ENCODE results near the gene SS18. TPM values are rescaled to one million over a fixed set of nuclear protein-coding genes. Genes with fewer than 3 reads are reported as not detected.

SS18 gene
- total RNA-seq, 1 experiment from 2014 or later: 60.0 TPM

DNA sequence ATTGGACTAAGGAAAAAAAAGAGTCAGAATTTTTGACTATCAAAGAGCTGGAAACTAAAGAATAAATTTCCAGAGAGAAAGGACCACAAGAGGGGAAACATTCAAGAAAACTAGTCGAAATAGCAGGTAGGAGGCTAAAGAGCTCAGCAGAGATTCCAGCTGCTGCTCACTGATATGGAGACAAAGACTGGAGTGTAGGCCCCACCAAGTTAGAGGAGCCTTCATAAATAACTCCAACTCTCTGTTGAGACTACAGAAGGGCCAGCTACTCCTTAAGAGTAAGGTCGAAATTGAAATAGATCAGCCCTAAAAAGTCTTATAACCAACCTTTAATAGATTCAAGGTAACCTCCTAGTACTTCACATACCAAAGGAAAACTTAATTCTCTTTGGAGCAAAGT, 31.1 kb downstream of the SS18 start:
- Histone ChIP-seq H4K20me1 (ENCODE audit: insufficient read depth) (0 out of 2 replicates have a peak, but pooled peaks cover 6% of the 10 kb centered on the region), H3K9ac (ENCODE audit: low read length) (no peak overlapping the region), H3K27me3 (ENCODE audit: insufficient read depth, low read length) (no peaks in the 10 kb centered on the region), H3K4me1 (ENCODE audit: control insufficient read depth in 1 of 2, insufficient read depth in 2 of 2, low read length in 2 of 2) (no peaks in the 10 kb centered on the region), H3K79me2 (ENCODE audit: insufficient read depth, low read length) (peaks cover 66% of the 10 kb centered on the region), H3K4me3 (replicated peaks in 1 of 2; ENCODE audit: low read depth in 1 of 2, low read length in 2 of 2) (no peak overlapping the region), H3K9me3 (ENCODE audit: control insufficient read depth in 1 of 2, insufficient read depth in 1 of 2, low read depth in 1 of 2, low read length in 2 of 2) (no peaks in the 10 kb centered on the region), H3K9me2 (ENCODE audit: insufficient read depth) (no peaks in the 10 kb centered on the region), H3K27ac (ENCODE audit: low read depth, low read length) (no peak overlapping the region), H2AFZ (ENCODE audit: low read depth, low read length, poor library complexity, severe bottlenecking) (no peak overlapping the region), H3K4me2 (ENCODE audit: low read length) (no peak overlapping the region), H3K36me3 (ENCODE audit: control insufficient read depth in 1 of 2, insufficient read depth in 2 of 2, low read length in 2 of 2) (peaks cover 13 to 18% of the 10 kb centered on the region in 2 experiments; a peak in 3 of 4 replicates)
- CTCF ChIA-PET: no interaction called here
- RAD21 ChIA-PET (ENCODE audit: low non-redundant PET in 1 of 2, low total read pairs in 2 of 2, uncharacterized antibody in 2 of 2, unreplicated experiment in 2 of 2): no interaction called here
- no peak for DNase-seq (ENCODE audit: low read depth, low spot score)
- TF ChIP-seq EZH2 (IDR thresholded peaks at IDR 0.05) (no peak), JUND (IDR thresholded peaks at IDR 0.05) (no peak), EZH2phosphoT487 (IDR thresholded peaks at IDR 0.05; ENCODE audit: borderline replicate concordance) (no peak), ELF1 (IDR thresholded peaks at IDR 0.05; ENCODE audit: borderline replicate concordance, low read depth) (no peak), SIN3A (IDR thresholded peaks at IDR 0.05; ENCODE audit: low read depth) (no peak)
- no TSS peak for BruUV-seq (replicated peaks)
- POLR2A ChIA-PET: no interaction called here
- intact Hi-C loops (cut with micrococcal nuclease): no loop called here
- ATAC-seq: no peak

DNA sequence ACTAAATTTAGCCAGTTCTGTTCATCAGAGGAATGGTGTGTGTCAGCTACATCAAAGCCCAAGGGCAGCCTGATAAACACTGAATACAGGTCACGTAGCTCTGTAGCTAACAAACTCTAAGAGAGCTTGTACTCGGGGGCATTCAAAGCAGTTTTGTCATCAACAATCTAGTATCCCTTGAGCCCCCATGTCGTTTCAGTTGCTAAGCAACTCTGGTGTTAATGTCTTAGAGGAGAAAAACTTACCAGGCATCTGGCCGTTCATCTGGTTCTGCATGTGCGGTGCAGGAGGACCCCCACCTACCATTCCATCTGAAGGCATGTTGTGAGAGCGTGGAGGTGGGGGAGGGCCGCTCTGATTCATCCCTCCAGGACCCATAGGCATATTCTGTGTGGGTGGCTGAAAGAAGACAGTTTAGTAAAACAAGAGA, 33.1 kb downstream of the SS18 start:
- H3K9me3 ChIP-seq (ENCODE audit: control insufficient read depth in 1 of 2, insufficient read depth in 1 of 2, low read depth in 1 of 2, low read length in 2 of 2): no peaks in the 10 kb centered on the region
- no peak overlapping the region for H3K4me2 ChIP-seq (ENCODE audit: low read length)
- no TSS peak for BruUV-seq (replicated peaks)
- H3K36me3 ChIP-seq (ENCODE audit: control insufficient read depth in 1 of 2, insufficient read depth in 2 of 2, low read length in 2 of 2): peaks cover 17 to 23% of the 10 kb centered on the region in 2 experiments
- no peak overlapping the region for H3K4me3 ChIP-seq (replicated peaks in 1 of 2; ENCODE audit: low read depth in 1 of 2, low read length in 2 of 2)
- no peak overlapping the region for H2AFZ ChIP-seq (ENCODE audit: low read depth, low read length, poor library complexity, severe bottlenecking)
- H3K9me2 ChIP-seq (ENCODE audit: insufficient read depth): no peaks in the 10 kb centered on the region
- ATAC-seq: no peak
- no peak overlapping the region for H3K9ac ChIP-seq (ENCODE audit: low read length)
- CTCF ChIA-PET: no interaction called here
- no peaks in the 10 kb centered on the region for H3K4me1 ChIP-seq (ENCODE audit: control insufficient read depth in 1 of 2, insufficient read depth in 2 of 2, low read length in 2 of 2)
- intact Hi-C loops (cut with micrococcal nuclease): no loop called here
- no peak for DNase-seq (ENCODE audit: low read depth, low spot score)
- no peak overlapping the region for H3K27ac ChIP-seq (ENCODE audit: low read depth, low read length)
- POLR2A ChIA-PET: no interaction called here
- H3K79me2 ChIP-seq (ENCODE audit: insufficient read depth, low read length): peaks cover 60% of the 10 kb centered on the region
- H3K27me3 ChIP-seq (ENCODE audit: insufficient read depth, low read length): no peaks in the 10 kb centered on the region
- peaks cover 9% of the 10 kb centered on the region; the same call in 1 of the 2 replicates for H4K20me1 ChIP-seq (ENCODE audit: insufficient read depth)
- TF ChIP-seq, protein P1, sequence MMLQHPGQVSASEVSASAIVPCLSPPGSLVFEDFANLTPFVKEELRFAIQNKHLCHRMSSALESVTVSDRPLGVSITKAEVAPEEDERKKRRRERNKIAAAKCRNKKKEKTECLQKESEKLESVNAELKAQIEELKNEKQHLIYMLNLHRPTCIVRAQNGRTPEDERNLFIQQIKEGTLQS (IDR thresholded peaks at IDR 0.05): no peak
- RAD21 ChIA-PET (ENCODE audit: low non-redundant PET in 1 of 2, low total read pairs in 2 of 2, uncharacterized antibody in 2 of 2, unreplicated experiment in 2 of 2): no interaction called here

All from HCT116 (cell line).